Stomach smooth muscle (tissue), 2 donors: Measurements from ENCODE around the gene PDE4D.

Experiments
- H3K27ac ChIP-seq: one replicate; pipeline ENCODE4 v1.7.0; 2013; ENCODE audit warnings: mild to moderate bottlenecking, low read length, inconsistent platforms
- H3K27me3 ChIP-seq, 2 donors: one replicate each; pipeline ENCODE4 v1.7.0; 2013; ENCODE audit warnings: low read length in 2 of 2; ENCODE audit not compliant: insufficient read depth in 2 of 2, control insufficient read depth in 1 of 2
- H3K36me3 ChIP-seq, 2 donors: one replicate each; pipeline ENCODE4 v1.7.0; 2013; ENCODE audit warnings: low read length in 2 of 2; ENCODE audit not compliant: control insufficient read depth in 2 of 2, insufficient read depth in 2 of 2
- H3K4me1 ChIP-seq: one replicate; pipeline ENCODE4 v1.7.0; 2013; ENCODE audit warnings: low read length; ENCODE audit not compliant: control insufficient read depth, insufficient read depth
- H3K4me3 ChIP-seq, 2 donors: one replicate each; pipeline ENCODE4 v1.7.0; 2013; ENCODE audit warnings: low read length in 2 of 2
- H3K9ac ChIP-seq, 2 donors: one replicate each; pipeline ENCODE4 v1.7.0; 2013; ENCODE audit warnings: low read length in 2 of 2, mild to moderate bottlenecking in 1 of 2
- H3K9me3 ChIP-seq, 2 donors: one replicate each; pipeline ENCODE4 v1.7.0; 2013; ENCODE audit warnings: low read length in 2 of 2; ENCODE audit not compliant: control insufficient read depth in 2 of 2
- donor health status: healthy.
- donor health status: Pancreatic carcinoma.

PDE4D gene

DNA sequence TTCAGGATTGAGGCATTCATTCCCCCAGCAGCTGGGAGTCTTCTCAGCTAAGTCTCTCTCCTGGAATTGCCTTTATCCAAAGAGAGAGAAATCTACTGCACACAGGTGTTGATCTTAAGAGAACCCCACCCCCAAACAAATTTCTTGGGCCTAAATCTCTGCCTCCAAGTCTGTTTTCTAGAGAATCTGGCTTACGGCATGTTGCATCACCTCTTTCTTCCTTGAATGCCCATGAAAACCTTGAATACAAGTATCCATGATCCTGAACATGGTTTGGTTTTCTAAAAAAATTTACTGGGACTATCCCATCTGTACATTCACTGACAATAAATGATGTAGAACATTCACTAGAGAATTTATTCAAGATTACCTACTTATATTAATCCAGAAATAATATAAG lies 401.6 kb downstream of the PDE4D start:
- Histone ChIP-seq H3K4me3 (no peak overlapping the region), H3K4me1 (peaks cover 2% of the 10 kb centered on the region), H3K36me3 (no peaks in the 10 kb centered on the region), H3K27ac (no peak overlapping the region), H3K27me3 (no peaks in the 10 kb centered on the region), H3K9ac (no peak overlapping the region), H3K9me3 (no peaks in the 10 kb centered on the region)

- Histone ChIP-seq H3K9me3 (no peaks in the 10 kb centered on the region), H3K4me3 (no peak overlapping the region), H3K27ac (no peak overlapping the region), H3K4me1 (peaks cover 2% of the 10 kb centered on the region), H3K27me3 (no peaks in the 10 kb centered on the region), H3K9ac (no peak overlapping the region), H3K36me3 (no peaks in the 10 kb centered on the region)
Observed at GRCh38 chr5:59489551-59489950, 404.0 kb downstream of the PDE4D start.

GRCh38 chr5:59487772-59488729 lies 405.5 kb downstream of the PDE4D start:
- peaks cover 2% of the 10 kb centered on the region for H3K4me1 ChIP-seq
- no peak overlapping the region for H3K4me3 ChIP-seq
- H3K36me3 ChIP-seq, result no peaks in the 10 kb centered on the region
- no peaks in the 10 kb centered on the region for H3K9me3 ChIP-seq
- H3K27ac ChIP-seq, result no peak overlapping the region
- H3K9ac ChIP-seq, result no peak overlapping the region
- H3K27me3 ChIP-seq, result no peaks in the 10 kb centered on the region

DNA sequence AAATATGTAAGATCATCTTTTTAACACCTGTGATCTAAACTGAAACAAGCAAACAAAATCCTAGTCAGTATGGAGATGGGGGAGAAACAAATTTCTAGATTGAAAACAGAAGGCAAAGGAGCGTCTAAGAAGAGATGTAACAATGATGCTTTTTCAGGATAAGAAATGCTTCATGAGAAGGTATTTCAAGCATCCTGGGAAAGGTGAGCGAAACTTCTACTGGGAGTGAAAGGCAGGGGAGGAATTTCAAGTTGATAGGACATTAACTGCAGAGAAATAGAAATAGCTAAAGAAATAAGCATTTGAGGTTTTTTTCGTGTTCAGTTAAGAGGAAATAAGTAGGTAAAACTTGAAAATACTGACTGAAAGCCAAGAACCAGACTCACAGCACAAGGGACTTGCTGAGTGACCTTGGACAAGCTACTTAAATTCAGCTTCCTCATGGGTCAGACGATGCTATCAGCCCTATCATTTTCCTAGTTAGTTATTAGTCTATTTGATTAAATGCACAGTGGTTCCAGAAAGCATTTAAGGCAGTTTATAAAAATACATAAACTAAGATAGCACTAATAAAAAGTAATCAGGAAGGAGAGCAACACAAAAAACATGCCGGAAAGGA lies 406.3 kb downstream of the PDE4D start:
- H3K36me3 ChIP-seq, result no peaks in the 10 kb centered on the region
- H3K27ac ChIP-seq, result no peak overlapping the region
- no peak overlapping the region for H3K9ac ChIP-seq
- H3K9me3 ChIP-seq, result no peaks in the 10 kb centered on the region
- H3K27me3 ChIP-seq, result no peaks in the 10 kb centered on the region
- peaks cover 2% of the 10 kb centered on the region for H3K4me1 ChIP-seq
- H3K4me3 ChIP-seq, result no peak overlapping the region

GRCh38 chr5:59486508-59486907 lies 407.0 kb downstream of the PDE4D start:
- H3K27me3 ChIP-seq, result no peaks in the 10 kb centered on the region
- peaks cover 2% of the 10 kb centered on the region for H3K4me1 ChIP-seq
- H3K36me3 ChIP-seq, result no peaks in the 10 kb centered on the region
- H3K27ac ChIP-seq, result no peak overlapping the region
- no peak overlapping the region for H3K4me3 ChIP-seq
- H3K9ac ChIP-seq, result no peak overlapping the region
- no peaks in the 10 kb centered on the region for H3K9me3 ChIP-seq

DNA sequence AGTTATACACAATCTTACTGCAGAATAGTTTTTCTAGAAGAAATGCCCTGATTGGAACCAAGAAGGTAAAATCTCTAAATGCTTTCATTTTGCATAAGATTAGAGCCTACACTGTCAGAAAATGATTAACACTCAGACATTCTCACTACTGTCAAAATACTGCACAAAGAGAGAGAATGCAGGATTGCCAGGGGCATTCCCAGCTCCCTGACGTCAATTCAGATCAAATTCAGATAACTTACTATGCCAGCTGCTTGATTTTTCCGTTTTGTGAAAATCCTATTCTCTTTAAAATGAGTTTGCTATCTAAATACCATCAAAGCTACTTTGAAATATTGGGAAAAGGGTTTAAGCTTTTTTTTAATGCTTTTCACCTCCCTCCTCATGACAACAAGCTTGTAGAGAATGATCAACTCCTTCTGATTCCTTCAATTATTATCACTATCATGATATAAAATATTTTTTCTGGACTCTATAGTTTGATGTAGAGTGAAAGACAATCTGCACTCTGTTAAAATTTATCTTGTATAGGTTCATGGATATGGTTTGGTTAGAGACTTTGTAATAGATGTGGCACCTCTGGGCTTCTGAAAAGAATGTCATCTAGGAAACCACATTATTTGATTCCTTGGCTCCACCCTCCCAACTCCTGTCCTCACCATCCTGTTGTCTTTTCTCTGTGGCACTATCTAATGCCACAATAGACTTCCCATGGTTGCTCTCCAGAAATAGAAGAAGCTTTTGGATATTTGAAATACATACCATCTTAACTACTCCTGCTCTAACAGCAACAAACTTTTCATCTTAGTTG lies 407.7 kb downstream of the PDE4D start:
- Histone ChIP-seq H3K27ac (no peak overlapping the region), H3K9me3 (no peaks in the 10 kb centered on the region), H3K36me3 (no peaks in the 10 kb centered on the region), H3K4me1 (peaks cover 2% of the 10 kb centered on the region), H3K4me3 (no peak overlapping the region), H3K9ac (no peak overlapping the region), H3K27me3 (no peaks in the 10 kb centered on the region)

GRCh38 chr5:59485107-59485506 lies 408.4 kb downstream of the PDE4D start:
- no peaks in the 10 kb centered on the region for H3K9me3 ChIP-seq
- H3K27me3 ChIP-seq, result no peaks in the 10 kb centered on the region
- no peaks in the 10 kb centered on the region for H3K36me3 ChIP-seq
- H3K4me1 ChIP-seq, result peaks cover 2% of the 10 kb centered on the region
- H3K9ac ChIP-seq, result no peak overlapping the region
- H3K27ac ChIP-seq, result no peak overlapping the region
- H3K4me3 ChIP-seq, result no peak overlapping the region

- Histone ChIP-seq H3K27ac (no peak overlapping the region), H3K9me3 (no peaks in the 10 kb centered on the region), H3K9ac (no peak overlapping the region), H3K4me1 (peaks cover 2% of the 10 kb centered on the region), H3K27me3 (no peaks in the 10 kb centered on the region), H3K36me3 (no peaks in the 10 kb centered on the region), H3K4me3 (no peak overlapping the region)
Observed at GRCh38 chr5:59484618-59485017, 408.9 kb downstream of the PDE4D start.

GRCh38 chr5:59483971-59484472 lies 409.5 kb downstream of the PDE4D start:
- Histone ChIP-seq H3K4me1 (peaks cover 2% of the 10 kb centered on the region), H3K27ac (no peak overlapping the region), H3K27me3 (no peaks in the 10 kb centered on the region), H3K9me3 (no peaks in the 10 kb centered on the region), H3K4me3 (no peak overlapping the region), H3K9ac (no peak overlapping the region), H3K36me3 (no peaks in the 10 kb centered on the region)

DNA sequence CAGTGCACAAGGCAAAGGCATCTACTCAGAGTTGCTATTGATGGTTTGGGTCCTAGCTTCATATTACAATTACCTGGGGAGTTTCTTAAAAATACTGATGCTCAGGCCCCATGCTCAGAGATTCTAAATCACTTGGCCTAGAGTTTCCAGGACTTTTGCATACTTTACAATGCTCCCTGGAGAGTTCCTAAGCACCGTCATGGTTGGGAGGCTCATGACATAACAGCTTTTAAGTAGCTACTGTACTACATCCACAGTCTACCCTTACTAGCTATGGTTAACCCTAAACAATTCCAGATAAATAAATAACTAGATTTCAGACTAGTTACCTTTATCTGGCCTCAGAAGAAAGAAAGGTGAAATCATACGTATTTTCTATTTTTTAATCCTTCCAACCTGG lies 414.4 kb downstream of the PDE4D start:
- Histone ChIP-seq H3K27ac (no peak overlapping the region), H3K27me3 (no peaks in the 10 kb centered on the region), H3K9ac (no peak overlapping the region), H3K4me1 (no peaks in the 10 kb centered on the region), H3K4me3 (no peak overlapping the region), H3K9me3 (no peaks in the 10 kb centered on the region), H3K36me3 (no peaks in the 10 kb centered on the region)
